ENCODE data around the gene ARMC6.
"Not testable (repeated sequence)": the region's sequence is repeated elsewhere in the genome, so short reads cannot be mapped to it uniquely, and the experiment has no call there.

ARMC6 gene

GRCh38 chr19:19078801-19079200 is 45.4 kb downstream of the ARMC6 start:
- no peak for DNase-seq

GRCh38 chr19:19079571-19079970 is 46.2 kb downstream of the ARMC6 start:
- DNase-seq = no peak

GRCh38 chr19:19081642-19082151 is 48.3 kb downstream of the ARMC6 start:
- peak; percentile 27 for DNase-seq

- DNase-seq = no peak
Observed at GRCh38 chr19:19083413-19084178, 50.2 kb downstream of the ARMC6 start.

- no peak for DNase-seq
Observed at GRCh38 chr19:19087676-19088075, 54.3 kb downstream of the ARMC6 start.

- no peak for DNase-seq
Observed at GRCh38 chr19:19094513-19094912, 61.1 kb downstream of the ARMC6 start.

- no peak for DNase-seq
Observed at GRCh38 chr19:19095691-19096090, 62.3 kb downstream of the ARMC6 start.

- DNase-seq = no peak
Observed at GRCh38 chr19:19096641-19097627, 63.5 kb downstream of the ARMC6 start.

GRCh38 chr19:19098084-19098702 is 64.8 kb downstream of the ARMC6 start:
- DNase-seq = no peak

- DNase-seq = no peak
Observed at GRCh38 chr19:19098703-19099632, 65.6 kb downstream of the ARMC6 start.

GRCh38 chr19:19101540-19101939 is 68.1 kb downstream of the ARMC6 start:
- DNase-seq = no peak

- not testable (repeated sequence) for DNase-seq
Observed at GRCh38 chr19:19102566-19102965, 69.2 kb downstream of the ARMC6 start.

- no peak for DNase-seq
Observed at GRCh38 chr19:19103167-19103566, 69.8 kb downstream of the ARMC6 start.

GRCh38 chr19:19105365-19106055 is 72.1 kb downstream of the ARMC6 start:
- DNase-seq = no peak

GRCh38 chr19:19106056-19106551 is 72.7 kb downstream of the ARMC6 start:
- DNase-seq = no peak

- DNase-seq = not testable (repeated sequence)
Observed at GRCh38 chr19:19106938-19107337, 73.5 kb downstream of the ARMC6 start.

GRCh38 chr19:19107654-19108053 is 74.3 kb downstream of the ARMC6 start:
- DNase-seq = no peak
